Upper lobe of left lung (tissue), 4 donors: ENCODE results near the gene ABHD14A.

Experiments
- CTCF ChIP-seq, 6 experiments: fragments of 450-650 bp in 4 of 6; fragments of 200-600 bp in 2 of 6; sonication (generic) in 2 of 6; IDR thresholded peaks; one replicate each; pipeline ENCODE4 v1.5.1; 2016 to 2019; ENCODE audit warnings: antibody characterized with exemption in 6 of 6
- POLR2A ChIP-seq, 4 donors: fragments of 450-650 bp; IDR thresholded peaks; one replicate each; pipeline ENCODE4 v1.5.1; 2016 to 2017; ENCODE audit warnings: antibody characterized with exemption in 4 of 4, mild to moderate bottlenecking in 2 of 4

GRCh38 chr3:52021489-52022268 is 46.8 kb downstream of the ABHD14A start:
- TF ChIP-seq CTCF (IDR thresholded peaks at IDR 0.05): no peak
- TF ChIP-seq POLR2A (IDR thresholded peaks at IDR 0.05): no peak
